HK-2 (cell line): ENCODE measurements around the gene TMEM80.
A peak's percentile ranks its signal among the peaks of the same experiment; 100 is the strongest.
"Not testable (repeated sequence)": the region's sequence is repeated elsewhere in the genome, so short reads cannot be mapped to it uniquely, and the experiment has no call there.

Experiments
- DNase-seq: peaks from one replicate; pipeline ENCODE4 v3.0.0-alpha.2; 2018; ENCODE audit not compliant: unreplicated experiment

Gene TMEM80

DNA sequence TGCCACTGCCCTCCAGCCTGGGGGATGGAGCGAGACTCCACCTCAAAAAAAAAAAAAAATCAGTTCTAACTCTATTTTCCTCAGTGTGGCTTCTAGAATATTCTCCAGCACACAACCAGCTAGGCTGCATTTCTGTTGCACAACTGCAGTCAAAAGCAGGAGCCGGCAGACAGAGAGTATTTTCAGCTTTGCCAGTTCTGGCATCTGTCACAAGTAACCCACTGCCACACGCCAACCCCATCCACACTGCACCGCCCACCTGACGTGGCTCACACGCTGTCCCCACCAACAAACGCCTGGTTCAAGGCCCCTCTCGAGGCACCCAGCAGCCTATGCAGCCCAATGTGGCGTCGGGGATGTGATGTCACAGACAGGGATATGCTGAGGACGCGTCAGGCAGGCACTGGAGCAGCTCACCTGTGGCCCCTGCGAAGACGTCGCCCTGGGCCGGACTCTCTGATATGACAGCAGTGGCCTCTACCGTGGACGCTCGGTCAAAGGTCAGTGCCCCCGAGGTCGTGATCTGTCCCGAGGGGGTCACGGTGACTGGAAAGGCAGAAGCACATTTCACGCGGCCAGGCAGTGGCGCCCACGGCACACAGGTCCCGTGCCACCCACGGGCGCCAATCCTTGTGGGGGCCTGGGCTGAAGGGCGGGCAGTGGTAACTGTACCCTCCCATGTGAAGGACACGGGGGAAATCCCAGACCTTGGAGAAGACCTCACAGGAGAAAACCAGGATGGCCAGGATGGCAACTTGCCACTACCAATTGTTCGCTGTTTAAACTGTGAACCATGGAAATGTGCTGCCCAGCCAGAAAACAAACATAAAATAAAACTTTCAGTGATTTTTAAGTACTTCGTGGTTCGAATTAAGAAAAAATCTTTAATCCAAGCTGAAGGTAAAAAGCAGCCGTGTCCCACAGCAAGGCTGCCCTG is 16.1 kb upstream of the TMEM80 start:
- DNase-seq, result no peak

DNA sequence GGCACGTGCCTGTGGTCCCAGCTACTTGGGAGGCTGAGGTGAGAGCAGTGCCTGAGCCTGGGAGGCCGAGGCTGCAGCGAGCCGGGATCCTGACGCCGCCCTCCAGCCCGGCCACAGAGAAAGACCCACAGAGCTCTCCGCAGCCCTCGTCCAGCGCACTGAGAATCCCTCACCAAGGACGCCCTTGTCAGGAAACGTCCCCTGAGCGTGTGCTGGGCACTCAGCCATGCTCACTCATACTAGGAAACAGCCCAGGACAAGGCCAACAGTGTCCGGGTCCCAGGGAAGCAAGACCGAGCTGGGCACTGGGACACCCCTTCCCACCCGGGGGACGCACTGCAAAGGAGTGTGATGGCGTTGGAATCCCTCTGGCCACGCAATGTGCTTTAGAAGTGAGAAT is 15.1 kb upstream of the TMEM80 start:
- no peak for DNase-seq

DNA sequence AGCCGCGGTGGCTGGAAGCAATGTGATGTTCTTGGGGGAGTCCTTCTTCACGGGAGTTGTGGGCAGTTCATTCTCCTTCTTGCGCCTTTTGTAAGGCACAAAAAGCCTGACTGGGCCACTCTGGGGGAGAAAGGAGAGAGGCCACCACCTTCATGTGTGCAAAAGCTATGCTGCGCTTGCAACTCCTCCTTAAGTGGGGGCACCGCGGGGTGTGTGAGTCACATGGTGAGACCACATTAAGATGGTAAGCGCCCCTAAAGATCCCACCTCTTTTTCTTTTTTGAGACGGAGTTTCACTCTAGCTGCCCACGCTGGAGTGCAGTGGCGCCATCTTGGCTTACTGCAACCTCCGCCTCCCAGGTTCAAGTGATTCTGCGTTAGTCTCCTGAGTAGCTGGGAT is 14.6 kb upstream of the TMEM80 start:
- no peak for DNase-seq

DNA sequence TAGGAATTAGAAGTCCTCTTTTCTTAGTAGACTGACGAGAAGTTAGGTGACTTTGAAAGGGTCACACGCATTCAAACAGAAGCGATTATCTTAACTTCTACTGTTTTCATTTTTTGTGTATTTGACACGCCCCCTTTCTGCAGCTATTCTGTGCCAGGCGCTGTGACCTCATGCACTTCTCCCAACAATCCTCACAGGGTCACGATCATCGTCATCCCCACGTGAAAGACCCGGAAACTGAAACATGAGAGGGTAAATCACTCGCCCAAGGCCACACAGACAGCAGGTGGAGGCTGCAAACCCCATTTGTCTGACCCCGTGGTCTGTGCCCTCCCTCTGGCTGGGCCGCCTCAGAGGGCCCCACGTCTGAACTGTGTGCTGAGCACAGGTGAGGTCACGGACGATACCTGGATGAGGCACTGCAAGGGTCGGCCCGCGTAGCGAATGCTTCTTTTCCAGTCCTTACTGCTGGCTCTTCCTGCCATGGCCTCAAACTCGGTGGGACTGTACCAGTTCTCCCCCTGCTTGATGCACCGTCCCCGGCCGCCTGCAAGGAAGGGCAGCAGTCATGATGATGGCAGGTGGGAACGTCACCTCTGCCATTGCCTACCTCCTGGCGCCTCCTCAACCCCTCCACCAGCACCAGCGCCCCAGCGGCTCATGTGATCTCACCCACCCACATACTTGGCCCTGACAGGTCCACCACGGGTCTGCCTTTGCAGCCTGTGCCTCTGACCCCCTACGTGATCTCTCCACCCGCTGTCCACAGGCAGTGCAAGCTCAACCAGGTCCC is 9.0 kb upstream of the TMEM80 start:
- no peak for DNase-seq

DNA sequence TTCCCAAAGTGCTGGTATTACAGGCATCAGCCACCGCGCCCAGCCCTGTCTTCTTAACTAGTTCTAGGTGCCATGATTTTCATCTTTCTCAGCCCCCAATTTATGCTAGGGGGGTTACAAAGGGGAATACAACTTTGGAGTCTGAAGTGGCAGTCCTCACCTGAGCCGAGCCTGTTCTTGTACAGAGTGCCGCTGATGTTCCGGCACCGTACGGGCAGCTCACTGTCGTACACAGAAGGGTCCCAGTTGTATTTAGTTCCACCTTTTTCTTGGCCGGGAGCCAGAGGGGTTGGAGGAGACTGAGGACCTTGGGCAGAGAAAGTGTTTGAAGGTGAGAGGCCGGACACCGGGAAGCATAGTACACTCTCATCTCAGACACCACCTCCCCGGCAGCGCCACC is 7.9 kb upstream of the TMEM80 start:
- no peak for DNase-seq

DNA sequence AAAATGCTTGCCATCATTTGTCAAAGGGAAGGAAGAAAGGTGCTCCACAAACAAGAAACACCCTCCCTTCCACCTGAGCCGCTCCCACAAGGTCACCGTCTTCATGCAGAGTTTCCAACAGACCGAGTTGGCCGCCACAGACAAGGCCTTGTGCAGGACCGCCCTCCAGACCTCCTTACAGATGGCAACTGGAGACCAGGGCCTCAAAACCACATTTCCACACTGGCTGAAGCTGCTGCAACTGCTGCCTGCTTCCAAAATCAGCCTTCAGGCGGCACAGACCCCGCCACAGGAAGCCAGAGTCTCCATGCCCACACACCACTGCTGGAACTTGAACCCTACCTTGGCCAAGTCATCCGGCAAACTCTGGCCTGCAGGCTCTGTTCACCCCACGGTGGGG is 6.9 kb upstream of the TMEM80 start:
- no peak for DNase-seq

DNA sequence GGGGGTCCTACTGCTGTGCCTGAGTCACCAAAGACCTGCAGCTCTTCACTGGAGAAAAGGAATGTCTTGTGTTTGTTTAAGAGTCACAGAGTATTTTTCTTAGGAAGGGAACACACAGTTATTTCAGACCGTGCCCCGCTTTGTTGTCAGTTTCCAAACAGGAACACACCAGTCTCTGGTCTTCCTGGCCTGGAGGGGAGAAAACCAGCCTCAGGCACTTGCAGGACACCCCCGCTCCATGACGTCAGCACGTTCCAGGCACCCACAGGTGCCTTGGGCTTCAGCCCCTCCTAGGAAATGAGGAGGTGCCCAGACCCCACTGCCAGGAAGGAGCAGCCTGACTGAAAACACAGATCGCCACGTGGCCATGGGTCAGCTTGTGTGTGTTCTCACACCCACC is 6.0 kb upstream of the TMEM80 start:
- no peak for DNase-seq

DNA sequence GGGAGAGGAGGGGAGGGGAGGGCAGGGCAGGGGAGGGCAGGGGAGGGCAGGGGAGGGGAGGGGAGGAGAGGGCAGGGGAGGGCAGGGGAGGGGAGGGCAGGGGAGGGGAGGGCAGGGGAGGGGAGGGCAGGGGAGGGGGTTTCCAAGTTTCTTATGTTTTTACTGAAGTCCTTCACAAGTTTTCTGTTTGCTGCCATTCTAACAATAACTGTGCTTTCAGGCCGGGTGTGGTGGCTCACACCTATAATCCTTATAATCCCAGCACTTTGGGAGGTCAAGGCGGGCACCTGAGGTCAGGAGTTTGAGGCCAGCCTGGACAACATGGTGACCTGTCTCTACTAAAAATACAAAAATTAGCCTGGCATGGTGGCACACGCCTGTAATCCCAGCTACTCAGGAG is 5.4 kb upstream of the TMEM80 start:
- not testable (repeated sequence) for DNase-seq

DNA sequence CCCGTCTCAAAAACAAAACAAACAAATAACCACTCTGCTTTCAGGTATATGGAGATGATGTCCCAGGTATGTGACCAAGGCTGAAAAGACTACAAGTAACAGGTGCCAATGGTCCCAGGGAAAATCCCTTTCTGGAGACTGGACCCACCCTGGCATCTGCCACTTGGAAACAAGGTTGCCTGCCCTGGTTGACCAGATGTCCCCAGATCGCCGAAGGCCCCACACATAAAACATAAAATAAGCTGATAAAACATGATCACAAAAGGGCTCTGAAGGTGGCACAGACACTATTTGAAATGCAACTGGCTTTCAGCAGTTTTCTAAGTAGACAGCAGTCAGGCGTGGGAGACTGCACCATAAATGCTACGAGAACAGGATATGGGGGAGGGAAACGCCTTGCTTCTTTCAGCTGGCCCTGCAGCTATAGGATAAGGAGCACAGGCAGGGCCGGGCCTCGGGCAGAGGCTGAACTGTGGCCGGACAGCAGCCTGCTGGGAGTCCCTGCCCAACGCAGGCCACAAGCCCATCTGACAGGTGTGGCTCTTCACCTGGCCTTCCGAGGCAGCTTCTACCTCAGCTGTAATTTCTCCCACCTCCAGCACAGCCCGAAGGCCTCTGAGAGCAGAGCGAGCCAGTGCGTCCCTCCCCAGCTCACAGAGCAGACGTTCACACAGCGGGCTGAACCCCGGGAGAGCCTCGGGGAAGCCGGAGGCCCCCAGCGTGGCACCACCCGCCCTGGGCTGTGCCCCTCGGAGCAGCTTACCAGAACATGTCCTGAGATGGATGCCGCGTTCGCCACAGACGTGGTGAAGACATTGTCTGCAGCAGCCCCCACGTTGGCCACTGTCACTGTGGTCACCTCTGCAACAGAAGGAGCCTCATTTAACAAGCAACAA is 4.6 kb upstream of the TMEM80 start:
- DNase-seq, result no peak

DNA sequence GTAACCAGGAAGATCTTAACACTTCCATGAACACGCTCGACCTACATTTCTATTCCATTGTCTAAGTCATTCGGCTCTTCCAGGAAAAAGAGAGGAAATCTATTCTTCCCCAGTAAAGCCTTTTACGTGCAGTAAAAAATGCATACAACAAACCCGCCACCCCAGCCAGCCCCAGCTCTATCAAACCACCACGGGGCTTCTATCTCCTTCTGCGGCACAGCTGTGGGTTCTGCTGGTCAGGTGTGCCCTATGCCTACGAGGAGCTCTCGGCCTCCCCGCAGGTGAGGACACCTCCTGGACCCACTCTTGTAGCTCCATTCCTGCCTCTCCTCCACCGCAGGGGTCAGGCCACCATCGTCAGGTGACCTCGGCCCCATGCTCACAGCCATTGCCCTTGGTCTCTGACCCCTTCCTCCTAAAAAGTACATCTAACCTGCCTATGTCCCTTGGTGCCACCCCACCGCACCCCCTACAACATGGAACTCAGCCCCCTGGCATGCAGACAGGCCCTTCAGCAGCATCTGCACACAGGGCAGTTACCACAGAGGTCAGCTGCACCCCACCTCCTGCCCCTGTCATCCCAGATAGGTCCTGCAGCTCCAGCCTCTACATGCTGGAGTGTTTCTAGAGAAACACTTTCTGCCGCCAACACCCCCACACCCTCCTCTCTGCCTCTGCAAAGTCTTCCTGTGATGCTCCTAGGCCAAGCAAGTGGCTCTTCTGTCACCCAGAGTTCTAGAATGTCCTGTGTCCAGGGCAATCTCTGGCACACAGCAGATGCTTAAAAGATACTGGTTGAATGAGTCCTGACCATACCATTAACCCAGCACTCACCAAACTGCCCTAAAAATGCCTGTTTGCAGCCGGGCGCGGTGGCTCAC is 3.7 kb upstream of the TMEM80 start:
- no peak for DNase-seq

DNA sequence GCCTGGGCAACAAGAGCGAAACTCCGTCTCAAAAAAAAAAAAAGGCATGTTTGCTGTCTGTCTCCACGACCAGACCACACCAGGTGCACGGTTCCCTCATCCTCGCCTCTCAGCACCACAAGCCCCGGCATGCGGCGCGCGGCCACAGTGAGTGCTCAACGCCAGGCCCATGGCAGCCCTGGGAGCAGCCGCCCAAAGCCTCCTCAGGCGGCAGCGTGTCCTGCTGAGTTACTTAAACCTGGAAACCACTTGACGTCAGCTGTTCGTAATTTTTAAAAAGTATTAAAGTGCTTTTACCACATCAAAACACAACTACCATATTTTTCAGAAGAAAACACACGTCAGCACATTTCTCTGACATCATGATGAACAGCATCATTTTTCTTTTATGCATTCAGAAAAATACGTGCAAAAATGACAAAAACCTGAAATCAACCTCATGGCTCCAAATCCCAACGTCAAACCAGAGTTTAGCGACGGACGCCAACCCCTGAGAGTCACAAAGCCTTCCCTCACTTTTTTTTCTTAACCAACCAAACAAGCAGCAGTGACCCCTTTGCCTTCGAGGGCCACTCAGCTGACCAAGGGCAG is 2.7 kb upstream of the TMEM80 start:
- no peak for DNase-seq

DNA sequence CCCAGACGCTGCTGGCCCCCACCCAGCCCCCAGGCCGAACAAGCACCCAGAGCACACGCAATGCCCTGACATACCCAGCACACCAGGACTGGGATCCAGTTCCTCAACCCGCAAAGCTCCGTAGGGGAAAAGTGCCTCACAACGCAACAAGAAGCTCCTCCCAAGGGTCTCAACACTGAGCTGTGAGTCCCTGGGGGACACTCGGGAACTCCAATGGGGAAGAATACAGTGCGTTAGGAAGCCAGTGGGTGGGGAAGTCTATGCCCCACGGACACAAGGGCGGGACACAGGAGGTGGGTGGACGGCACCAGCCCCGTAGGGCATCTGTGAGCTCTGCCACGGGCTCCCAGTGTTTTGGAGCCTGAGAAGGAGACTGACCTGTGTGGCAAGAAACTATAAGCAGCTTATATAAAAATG is 2.2 kb upstream of the TMEM80 start:
- DNase-seq, result no peak

DNA sequence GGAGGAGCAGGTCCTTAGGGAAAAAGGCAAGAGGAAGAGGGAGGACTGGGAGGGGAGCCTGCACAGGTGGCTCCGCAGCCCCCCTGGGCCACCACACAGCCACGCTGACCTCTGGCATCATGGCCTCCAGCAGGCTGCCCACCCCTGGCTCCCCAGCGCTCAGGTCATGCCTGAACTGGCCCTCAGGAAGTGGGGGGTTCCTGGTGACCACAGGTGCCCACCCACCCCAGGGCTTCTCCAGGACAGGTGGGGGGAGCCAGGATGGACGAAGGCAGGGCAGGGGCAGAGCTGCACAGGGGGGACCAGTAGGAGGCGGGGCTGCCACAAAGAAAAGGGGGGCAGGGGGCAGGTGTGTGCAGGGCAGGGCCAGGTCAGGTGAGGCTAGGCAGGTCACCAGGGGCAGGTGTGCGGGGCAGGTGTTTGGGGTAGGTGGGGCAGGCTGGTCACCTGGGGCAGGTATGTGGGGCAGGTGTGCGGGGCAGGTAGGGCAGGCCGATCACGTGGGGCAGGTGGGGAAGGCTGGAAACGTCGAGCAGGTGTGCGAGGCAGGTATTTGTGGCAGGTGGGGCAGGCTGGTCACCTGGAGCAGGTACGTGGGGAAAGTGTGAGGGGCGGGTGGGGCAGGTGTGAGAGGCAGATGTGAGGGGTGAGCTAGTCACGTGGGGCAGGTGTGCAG is 1.6 kb upstream of the TMEM80 start:
- no peak for DNase-seq

DNA sequence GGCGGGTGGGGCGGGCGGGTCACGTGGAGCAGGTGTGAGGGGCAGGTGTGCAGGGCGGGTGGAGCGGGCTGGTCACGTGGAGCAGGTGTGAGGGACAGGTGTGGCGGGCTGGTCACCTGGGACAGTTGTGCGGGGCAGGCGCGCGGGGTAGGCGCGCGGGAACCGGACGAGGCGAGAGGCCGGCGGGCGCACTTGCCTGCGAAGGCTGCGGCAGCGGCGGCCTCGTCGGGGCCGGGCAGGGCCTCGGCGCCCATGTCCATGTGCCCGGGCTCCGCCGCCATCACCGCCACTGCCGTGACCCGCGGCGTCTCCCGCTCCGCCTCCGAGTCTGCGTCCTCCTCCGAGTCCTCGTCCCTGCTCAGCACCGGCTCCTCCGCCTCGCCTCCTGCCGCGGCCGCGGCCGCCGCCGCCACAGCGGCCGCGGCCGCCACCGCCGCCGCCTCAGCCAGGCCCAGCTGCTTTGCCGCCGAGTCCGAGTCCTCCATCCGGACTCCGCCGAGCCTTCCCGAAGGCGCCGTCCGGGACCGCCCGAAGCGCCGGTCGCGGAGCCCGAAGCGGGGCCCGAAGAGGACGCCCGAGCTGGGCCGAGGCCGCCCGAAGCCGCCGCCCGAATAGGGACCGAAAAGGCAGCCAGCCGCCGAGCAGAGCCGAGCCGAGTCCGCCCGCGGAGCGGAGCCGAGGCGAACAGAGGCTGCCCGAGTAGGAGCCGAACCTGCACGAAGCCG is 891 bp upstream of the TMEM80 start, which contains the start of gene DEAF1:
DEAF1 (minus strand) TSS at position 660 of the 725 bp plus-strand sequence; CDS start at position 485, 175 bp downstream.
- DNase-seq, result peak; percentile 95

DNA sequence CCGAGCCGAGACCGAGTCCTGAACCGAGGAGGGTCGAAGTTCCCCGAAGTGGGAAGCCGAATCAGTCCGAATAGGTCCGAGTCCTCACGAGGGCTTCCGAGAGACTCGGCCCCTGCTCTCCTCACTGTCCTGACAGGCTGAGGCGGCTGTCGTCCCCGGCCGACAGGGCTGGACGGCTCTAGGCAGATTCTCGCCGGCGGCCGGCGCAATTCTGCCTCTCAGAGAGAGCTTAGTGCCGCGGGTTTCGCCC is 403 bp upstream of the TMEM80 start:
- DNase-seq, result no peak

DNA sequence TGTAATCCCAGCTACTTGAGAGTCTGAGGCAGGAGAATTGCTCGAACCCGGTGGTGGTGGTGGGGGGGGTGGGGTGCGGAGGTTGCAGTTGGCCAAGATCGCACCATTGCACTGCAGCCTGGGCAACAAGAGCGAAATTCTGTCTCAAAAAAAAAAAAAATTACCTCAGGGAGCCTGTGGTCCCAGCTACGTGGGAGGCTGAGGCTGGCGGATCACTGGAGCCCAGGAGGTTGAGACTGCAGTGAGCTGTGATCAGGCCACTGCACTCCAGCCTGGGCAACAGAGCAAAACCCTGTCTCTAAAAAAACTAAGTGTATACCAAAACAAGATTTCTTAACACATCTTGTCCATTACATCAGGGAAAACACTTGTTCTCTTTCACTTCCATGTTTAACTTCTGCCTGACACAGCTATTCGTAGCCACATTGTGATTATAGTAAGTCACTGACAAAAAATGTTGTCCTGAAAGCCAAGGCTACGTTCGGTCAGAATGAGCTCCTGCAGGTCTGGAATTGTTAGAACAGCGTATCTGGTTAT is 1.4 kb downstream of the TMEM80 start:
- peak; percentile 32 for DNase-seq

DNA sequence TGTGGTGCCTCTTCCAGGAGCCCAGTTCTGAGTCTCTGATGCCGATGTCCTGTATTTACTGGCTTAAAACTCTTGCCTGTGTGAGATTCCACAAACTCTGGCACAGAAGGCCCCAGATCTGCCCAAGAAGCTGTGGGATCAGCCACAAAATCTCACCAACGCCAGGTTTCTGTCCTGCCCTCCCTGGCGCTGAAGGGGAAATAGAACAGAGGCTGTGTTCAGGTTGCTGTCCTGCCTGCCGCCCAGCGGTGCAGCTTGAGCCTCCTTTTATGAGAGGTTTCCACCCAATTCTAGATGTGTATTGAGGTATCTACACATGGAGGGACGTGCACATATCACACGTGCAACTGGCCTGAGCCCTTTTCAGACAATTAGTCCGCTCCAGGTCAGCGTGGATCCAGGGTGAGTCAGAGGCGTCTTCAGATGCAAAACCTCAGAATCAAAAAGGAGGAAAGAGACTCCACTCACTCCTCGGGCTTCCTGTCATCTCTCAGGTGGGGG is 2.2 kb downstream of the TMEM80 start:
- peak; percentile 60 for DNase-seq

DNA sequence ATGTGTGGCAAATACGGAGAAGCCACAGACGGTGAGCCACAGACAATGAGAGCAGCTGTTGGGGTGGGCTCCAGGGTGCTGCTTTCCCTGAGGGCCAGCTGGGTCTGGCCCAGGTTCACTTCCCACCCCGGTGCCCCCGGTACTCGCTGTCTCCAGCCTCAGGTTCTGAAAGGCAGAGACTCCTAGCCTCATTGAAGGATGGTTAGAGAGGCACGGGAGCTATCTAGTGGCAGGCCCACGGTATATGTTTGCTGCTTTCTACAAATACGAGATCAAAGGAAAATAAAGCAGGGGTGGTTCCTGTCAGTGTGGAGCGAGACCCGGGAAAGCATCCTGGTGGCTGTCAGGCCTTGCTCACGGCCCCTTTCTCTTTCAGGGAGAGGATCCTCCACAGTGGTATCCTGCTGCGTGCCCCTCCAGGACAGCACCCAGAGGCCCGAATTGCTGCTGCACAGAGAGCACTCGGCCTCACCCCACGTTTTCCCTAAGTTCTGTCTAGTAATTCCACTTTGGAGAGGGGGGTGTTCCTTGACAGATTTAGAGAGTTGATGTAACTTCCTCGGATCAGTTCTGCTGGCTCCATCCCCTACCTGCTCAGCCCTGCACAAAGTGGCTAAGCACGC is 3.0 kb downstream of the TMEM80 start:
- DNase-seq, result no peak

DNA sequence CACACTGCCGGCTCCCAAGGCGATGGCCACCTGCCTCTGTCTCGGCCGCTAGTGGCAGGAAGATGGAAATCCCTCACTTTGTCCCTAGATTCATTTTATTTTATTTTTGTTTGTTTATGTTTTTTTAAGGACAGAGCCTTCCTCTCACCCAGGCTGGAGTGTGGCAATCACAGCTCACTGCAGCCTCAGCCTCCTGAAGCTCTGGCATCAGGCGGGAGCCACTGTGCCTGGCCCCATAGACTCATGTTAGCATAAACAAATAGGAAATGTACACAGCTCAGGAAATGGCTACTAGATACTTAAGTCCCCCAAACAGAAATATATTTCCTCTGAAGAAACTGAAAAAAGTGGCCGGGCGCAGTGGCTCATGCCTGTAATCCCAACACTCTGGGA is 3.5 kb downstream of the TMEM80 start:
- no peak for DNase-seq
